Activated naive CD8-positive, alpha-beta T cell treated with anti-CD3 and anti-CD28 coated beads, Interleukin-2, amount 50 U/mL, for 24 hours (primary cell): ENCODE data around the gene THRB.
A peak's percentile ranks its signal among the peaks of the same experiment; 100 is the strongest.

Experiments
- ATAC-seq: fragments of 150-1000 bp; cut with Tn5 transposase; one replicate; pipeline ENCODE4 v1.10.0; 2021
- DNase-seq: peaks from one replicate; pipeline ENCODE4 v3.0.0; 2021
- H3K27ac Mint-ChIP-seq: one replicate; pipeline ENCODE4 v1.8.0; 2021; ENCODE audit warnings: mild to moderate bottlenecking, mixed read lengths
- H3K27me3 Mint-ChIP-seq: one replicate; pipeline ENCODE4 v1.8.0; 2021; ENCODE audit warnings: mixed read lengths
- H3K36me3 Mint-ChIP-seq: one replicate; pipeline ENCODE4 v1.8.0; 2021; ENCODE audit warnings: low read depth, mixed read lengths
- H3K4me1 Mint-ChIP-seq: one replicate; pipeline ENCODE4 v1.8.0; 2021; ENCODE audit warnings: mixed read lengths
- H3K4me3 Mint-ChIP-seq: one replicate; pipeline ENCODE4 v1.8.0; 2021; ENCODE audit warnings: mild to moderate bottlenecking, moderate library complexity, mixed read lengths
- H3K9me3 Mint-ChIP-seq: one replicate; pipeline ENCODE4 v1.8.0; 2021; ENCODE audit warnings: mixed read lengths

THRB gene

GRCh38 chr3:24521420-24522145 lies 26.9 kb upstream of the THRB start:
- Mint-ChIP-seq H3K4me3 (no peak overlapping the region), H3K4me1 (peaks cover 7% of the 10 kb centered on the region), H3K27ac (no peak overlapping the region), H3K27me3 (peaks cover 37% of the 10 kb centered on the region), H3K36me3 (peaks cover 2% of the 10 kb centered on the region), H3K9me3 (no peaks in the 10 kb centered on the region)
- DNase-seq = no peak
- ATAC-seq = peak; percentile 34

GRCh38 chr3:24520976-24521419 lies 26.3 kb upstream of the THRB start:
- ATAC-seq = peak; percentile 22
- H3K27ac Mint-ChIP-seq = no peak overlapping the region
- peaks cover 7% of the 10 kb centered on the region for H3K4me1 Mint-ChIP-seq
- H3K36me3 Mint-ChIP-seq = peaks cover 2% of the 10 kb centered on the region
- no peak for DNase-seq
- H3K27me3 Mint-ChIP-seq = peaks cover 37% of the 10 kb centered on the region
- no peak overlapping the region for H3K4me3 Mint-ChIP-seq
- H3K9me3 Mint-ChIP-seq = no peaks in the 10 kb centered on the region

- Mint-ChIP-seq H3K36me3 (peaks cover 2% of the 10 kb centered on the region), H3K27me3 (peaks cover 37% of the 10 kb centered on the region), H3K9me3 (no peaks in the 10 kb centered on the region), H3K27ac (no peak overlapping the region), H3K4me1 (peaks cover 7% of the 10 kb centered on the region), H3K4me3 (no peak overlapping the region)
- ATAC-seq (no peak), DNase-seq (no peak)
Measured at GRCh38 chr3:24520101-24520495, 25.4 kb upstream of the THRB start.

GRCh38 chr3:24519368-24520100 lies 24.9 kb upstream of the THRB start:
- no peak overlapping the region for H3K4me3 Mint-ChIP-seq
- no peak overlapping the region for H3K27ac Mint-ChIP-seq
- peaks cover 2% of the 10 kb centered on the region for H3K36me3 Mint-ChIP-seq
- DNase-seq = no peak
- peaks cover 39% of the 10 kb centered on the region for H3K27me3 Mint-ChIP-seq
- peaks cover 7% of the 10 kb centered on the region for H3K4me1 Mint-ChIP-seq
- ATAC-seq = peak; percentile 31
- no peaks in the 10 kb centered on the region for H3K9me3 Mint-ChIP-seq

- ATAC-seq (no peak), DNase-seq (no peak)
- H3K36me3 Mint-ChIP-seq = peaks cover 2% of the 10 kb centered on the region
- H3K9me3 Mint-ChIP-seq = no peaks in the 10 kb centered on the region
- peaks cover 39% of the 10 kb centered on the region for H3K27me3 Mint-ChIP-seq
- no peak overlapping the region for H3K27ac Mint-ChIP-seq
- no peak overlapping the region for H3K4me3 Mint-ChIP-seq
- H3K4me1 Mint-ChIP-seq = peaks cover 7% of the 10 kb centered on the region
Measured at GRCh38 chr3:24518990-24519367, 24.3 kb upstream of the THRB start.

- Mint-ChIP-seq H3K27ac (no peak overlapping the region), H3K4me1 (no peaks in the 10 kb centered on the region), H3K4me3 (no peak overlapping the region), H3K36me3 (no peaks in the 10 kb centered on the region), H3K27me3 (peaks cover 14% of the 10 kb centered on the region), H3K9me3 (no peaks in the 10 kb centered on the region)
- DNase-seq (no peak), ATAC-seq (no peak)
Measured at GRCh38 chr3:24514119-24514518, 19.5 kb upstream of the THRB start.

- peaks cover 2% of the 10 kb centered on the region for H3K4me1 Mint-ChIP-seq
- no peak for DNase-seq
Measured at GRCh38 chr3:24513463-24513862, 18.8 kb upstream of the THRB start.

GRCh38 chr3:24512564-24513197 lies 18.0 kb upstream of the THRB start:
- ATAC-seq = no peak
- Mint-ChIP-seq H3K4me3 (no peak overlapping the region), H3K4me1 (peaks cover 9% of the 10 kb centered on the region), H3K9me3 (no peaks in the 10 kb centered on the region), H3K27ac (no peak overlapping the region), H3K27me3 (peaks cover 14% of the 10 kb centered on the region), H3K36me3 (no peaks in the 10 kb centered on the region)
- DNase-seq = no peak

More at GRCh38 chr3:24513463-24513862, 18.8 kb upstream of the THRB start:
- no peak for ATAC-seq
- Mint-ChIP-seq H3K4me3 (no peak overlapping the region), H3K27ac (no peak overlapping the region), H3K9me3 (no peaks in the 10 kb centered on the region), H3K36me3 (no peaks in the 10 kb centered on the region), H3K27me3 (peaks cover 14% of the 10 kb centered on the region)

- no peaks in the 10 kb centered on the region for H3K9me3 Mint-ChIP-seq
- no peak for ATAC-seq
- no peak overlapping the region for H3K27ac Mint-ChIP-seq
- no peak for DNase-seq
- no peak overlapping the region for H3K4me3 Mint-ChIP-seq
- H3K4me1 Mint-ChIP-seq = peaks cover 11% of the 10 kb centered on the region
- H3K36me3 Mint-ChIP-seq = no peaks in the 10 kb centered on the region
- H3K27me3 Mint-ChIP-seq = peaks cover 10% of the 10 kb centered on the region
Measured at GRCh38 chr3:24510030-24510648, 15.5 kb upstream of the THRB start.

GRCh38 chr3:24508423-24508839 lies 13.8 kb upstream of the THRB start:
- Mint-ChIP-seq H3K9me3 (no peaks in the 10 kb centered on the region), H3K27ac (no peak overlapping the region), H3K27me3 (peaks cover 5% of the 10 kb centered on the region), H3K36me3 (no peaks in the 10 kb centered on the region), H3K4me3 (no peak overlapping the region), H3K4me1 (peaks cover 12% of the 10 kb centered on the region)
- DNase-seq (no peak), ATAC-seq (peak; percentile 54)

GRCh38 chr3:24507776-24508422 lies 13.2 kb upstream of the THRB start:
- Mint-ChIP-seq H3K4me3 (no peak overlapping the region), H3K27ac (no peak overlapping the region), H3K4me1 (peaks cover 17% of the 10 kb centered on the region), H3K36me3 (no peaks in the 10 kb centered on the region), H3K27me3 (peaks cover 4% of the 10 kb centered on the region), H3K9me3 (no peaks in the 10 kb centered on the region)
- no peak for DNase-seq
- ATAC-seq = no peak

- Mint-ChIP-seq H3K4me3 (no peak overlapping the region), H3K27me3 (peaks cover 4% of the 10 kb centered on the region), H3K36me3 (no peaks in the 10 kb centered on the region), H3K9me3 (no peaks in the 10 kb centered on the region), H3K27ac (no peak overlapping the region), H3K4me1 (peaks cover 22% of the 10 kb centered on the region)
- ATAC-seq (no peak), DNase-seq (no peak)
Measured at GRCh38 chr3:24506966-24507775, 12.5 kb upstream of the THRB start.

GRCh38 chr3:24505691-24506550 lies 11.3 kb upstream of the THRB start:
- H3K4me3 Mint-ChIP-seq = no peak overlapping the region
- peaks cover 22% of the 10 kb centered on the region for H3K4me1 Mint-ChIP-seq

More at GRCh38 chr3:24505691-24506550, 11.3 kb upstream of the THRB start:
- no peak for ATAC-seq
- Mint-ChIP-seq H3K27ac (no peak overlapping the region), H3K36me3 (no peaks in the 10 kb centered on the region), H3K9me3 (no peaks in the 10 kb centered on the region), H3K27me3 (peaks cover 6% of the 10 kb centered on the region)
- no peak for DNase-seq
